Caco-2 (cell line): ENCODE results near the gene TTLL6. TPM values are rescaled to one million over a fixed set of nuclear protein-coding genes. Genes with fewer than 3 reads are reported as not detected.
A peak's percentile ranks its signal among the peaks of the same experiment; 100 is the strongest.

Experiments used
- BruUV-seq: library from RNA; stranded (reverse); fragments of 400-500 nt; replicated peaks from 2 replicates; lab custom pipeline; 2021; lab: Mats Ljungman, UMichigan
- CTCF ChIA-PET: fragments of 300-600 bp; sonication (Branson Sonifier 250); formaldehyde crosslinking; loops from one replicate; lab custom pipeline; 2022; ENCODE audit warnings: antibody characterized with exemption; lab: Charles Lee
- POLR2A ChIA-PET: fragments of 300-600 bp; sonication (Branson Sonifier 250); formaldehyde crosslinking; loops from one replicate; lab custom pipeline; 2022; ENCODE audit warnings: antibody characterized with exemption; lab: Charles Lee
- DNase-seq, 2 experiments: peaks; one replicate each; pipeline versions ENCODE4 v3.0.0 to v3.0.0-alpha.2; 2020 to 2022
- H3K27me3 ChIP-seq: replicated peaks from 2 replicates; pipeline ENCODE4 v1.6.0; 2011; ENCODE audit warnings: low read length; ENCODE audit not compliant: control insufficient read depth, insufficient read depth
- H3K36me3 ChIP-seq: 2 replicates; pipeline ENCODE4 v1.5.1; 2011; ENCODE audit warnings: low read length; ENCODE audit not compliant: control insufficient read depth, insufficient read depth
- H3K4me1 ChIP-seq: fragments of 250-450 bp; sonication (Bioruptor Pico); 2 replicates; pipeline ENCODE4 v1.5.1; 2020; ENCODE audit warnings: mild to moderate bottlenecking
- H3K4me3 ChIP-seq: 2 replicates; pipeline ENCODE4 v1.5.1; 2011; ENCODE audit warnings: low read depth, mild to moderate bottlenecking, control low read depth, low read length
- H3K9me3 ChIP-seq: fragments of 250-450 bp; sonication (Bioruptor Pico); 2 replicates; pipeline ENCODE4 v1.5.1; 2020; ENCODE audit warnings: mild to moderate bottlenecking, moderate library complexity
- H3K27ac Mint-ChIP-seq: one replicate; pipeline ENCODE4 v1.8.0; 2022; ENCODE audit warnings: mixed read lengths; ENCODE audit not compliant: unreplicated experiment
- H3K27me3 Mint-ChIP-seq: one replicate; pipeline ENCODE4 v1.8.0; 2022; ENCODE audit warnings: mixed read lengths; ENCODE audit not compliant: insufficient read depth, unreplicated experiment
- H3K36me3 Mint-ChIP-seq: one replicate; pipeline ENCODE4 v1.8.0; 2022; ENCODE audit warnings: mild to moderate bottlenecking, mixed read lengths; ENCODE audit not compliant: insufficient read depth, unreplicated experiment
- H3K4me1 Mint-ChIP-seq: one replicate; pipeline ENCODE4 v1.8.0; 2022; ENCODE audit warnings: low read depth, mixed read lengths; ENCODE audit not compliant: unreplicated experiment
- H3K4me3 Mint-ChIP-seq: one replicate; pipeline ENCODE4 v1.8.0; 2022; ENCODE audit warnings: mild to moderate bottlenecking, moderate library complexity, mixed read lengths; ENCODE audit not compliant: unreplicated experiment
- H3K9me3 Mint-ChIP-seq: one replicate; pipeline ENCODE4 v1.8.0; 2022; ENCODE audit warnings: mixed read lengths; ENCODE audit not compliant: unreplicated experiment
- CTCF ChIP-seq, 2 experiments: fragments of 200-600 bp in 1 of 2; IDR thresholded peaks; 1 replicate in 1 of 2; 2 replicates in 1 of 2; pipeline versions ENCODE4 v1.5.1 to v1.8.0; 2011 to 2022; ENCODE audit warnings: antibody characterized with exemption in 1 of 2, control low read depth in 1 of 2, inconsistent platforms in 1 of 2, low read depth in 1 of 2, low read length in 1 of 2, mild to moderate bottlenecking in 1 of 2, moderate library complexity in 1 of 2; ENCODE audit not compliant: insufficient read depth in 1 of 2, severe bottlenecking in 1 of 2, unreplicated experiment in 1 of 2
- intact Hi-C: fragments of 100-400 bp; cut with micrococcal nuclease; formaldehyde crosslinking; loops from one replicate; pipeline ENCODE4 v1.10.0; 2022; ENCODE audit not compliant: unreplicated experiment
- total RNA-seq: library from RNA; stranded (reverse); gene quantifications from 2 replicates; pipeline ENCODE4 v1.2.3, GENCODE V29; 2022

The TTLL6 gene
- total RNA-seq, 1 experiment from 2014 or later, result 0.16 TPM

DNA sequence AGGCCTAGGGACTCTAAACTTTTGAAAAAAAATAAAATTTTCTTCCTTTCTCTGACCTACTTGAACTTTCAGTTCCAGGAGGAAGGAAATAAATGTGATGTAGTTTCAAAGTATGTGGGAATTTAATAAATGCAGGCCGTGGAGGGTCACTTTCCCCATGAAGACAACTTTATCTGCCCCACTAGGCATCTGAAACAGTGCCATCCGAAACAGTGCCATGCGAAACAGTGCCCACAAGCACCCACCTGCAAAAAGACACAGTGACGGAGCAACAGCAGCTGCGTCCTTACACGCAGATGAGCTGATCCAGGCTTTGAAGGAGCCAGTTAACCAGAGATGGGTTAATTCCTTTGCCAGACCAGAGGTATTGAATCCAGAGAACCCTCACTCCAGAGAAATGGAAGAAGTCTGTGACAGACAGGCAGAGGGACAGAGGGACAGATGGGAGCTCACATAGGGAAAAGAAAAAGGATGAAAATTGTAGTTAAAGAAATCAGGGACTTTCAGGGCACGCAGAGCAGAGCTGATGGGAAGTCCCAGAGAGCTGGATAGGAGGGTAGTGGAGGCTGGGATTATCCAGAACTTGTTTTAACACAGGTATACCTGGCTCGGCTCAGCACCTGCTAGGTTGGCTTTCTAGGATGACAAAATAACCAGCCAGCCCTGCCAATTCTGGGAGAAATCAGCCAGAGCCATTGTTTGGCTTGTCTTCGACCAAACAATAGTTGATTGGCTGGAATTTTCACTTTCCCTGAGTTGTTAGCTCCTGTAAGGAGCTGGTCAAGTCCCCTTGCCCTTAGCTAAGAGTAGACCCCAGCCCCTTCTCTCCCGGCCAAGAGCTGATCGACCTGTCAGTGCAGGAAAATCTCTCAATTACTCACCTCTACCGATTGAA is 71.4 kb downstream of the TTLL6 start:
- POLR2A ChIA-PET, result no interaction called here
- CTCF ChIA-PET, result interaction anchor here (0.6 to 1.3 kb wide), 6 partner anchors 22 to 1044 kb away, joined by 3 to 6 read pairs (median 4); no protein-coding TSS in a partner anchor
- no peaks in the 10 kb centered on the region for H3K9me3 ChIP-seq

GRCh38 chr17:48740537-48740936 is 76.5 kb downstream of the TTLL6 start:
- intact Hi-C loops, result no loop called here
- no TSS peak for BruUV-seq
- POLR2A ChIA-PET, result no interaction called here
- Mint-ChIP-seq H3K27ac (no peak overlapping the region), H3K4me1 (no peaks in the 10 kb centered on the region), H3K4me3 (no peak overlapping the region), H3K9me3 (no peaks in the 10 kb centered on the region), H3K27me3 (peaks cover 5% of the 10 kb centered on the region), H3K36me3 (no peaks in the 10 kb centered on the region)
- Histone ChIP-seq H3K9me3 (no peaks in the 10 kb centered on the region), H3K4me1 (no peaks in the 10 kb centered on the region; the same call in 1 of the 2 replicates), H3K36me3 (no peaks in the 10 kb centered on the region), H3K27me3 (0 out of 2 replicates have a peak, but pooled peaks cover 1% of the 10 kb centered on the region), H3K4me3 (no peak overlapping the region)
- CTCF ChIA-PET, result no interaction called here
- no peak for TF ChIP-seq CTCF (IDR thresholded peaks at IDR 0.05; ENCODE audit: insufficient read depth in 1 of 2, low read depth in 1 of 2, low read length in 1 of 2, severe bottlenecking in 1 of 2, unreplicated experiment in 1 of 2)
- no peak for DNase-seq

More for the DNA sequence above, 71.4 kb downstream of the TTLL6 start:
- H3K4me1 Mint-ChIP-seq, result peaks cover 8% of the 10 kb centered on the region
- H3K9me3 Mint-ChIP-seq, result no peaks in the 10 kb centered on the region
- no peak for TF ChIP-seq CTCF (IDR thresholded peaks at IDR 0.05; ENCODE audit: insufficient read depth in 1 of 2, low read depth in 1 of 2, low read length in 1 of 2, severe bottlenecking in 1 of 2, unreplicated experiment in 1 of 2)
- no peak for DNase-seq
- intact Hi-C loops, result no loop called here
- H3K36me3 Mint-ChIP-seq, result peaks cover 5% of the 10 kb centered on the region
- H3K27me3 Mint-ChIP-seq, result peaks cover 16% of the 10 kb centered on the region
- Histone ChIP-seq H3K4me3 (no peak overlapping the region), H3K4me1 (no peaks in the 10 kb centered on the region), H3K36me3 (no peaks in the 10 kb centered on the region), H3K27me3 (peaks cover 1% of the 10 kb centered on the region; the same call in 1 of the 2 replicates)
- H3K27ac Mint-ChIP-seq, result no peak overlapping the region
- H3K4me3 Mint-ChIP-seq, result no peak overlapping the region
- BruUV-seq, result no TSS peak

DNA sequence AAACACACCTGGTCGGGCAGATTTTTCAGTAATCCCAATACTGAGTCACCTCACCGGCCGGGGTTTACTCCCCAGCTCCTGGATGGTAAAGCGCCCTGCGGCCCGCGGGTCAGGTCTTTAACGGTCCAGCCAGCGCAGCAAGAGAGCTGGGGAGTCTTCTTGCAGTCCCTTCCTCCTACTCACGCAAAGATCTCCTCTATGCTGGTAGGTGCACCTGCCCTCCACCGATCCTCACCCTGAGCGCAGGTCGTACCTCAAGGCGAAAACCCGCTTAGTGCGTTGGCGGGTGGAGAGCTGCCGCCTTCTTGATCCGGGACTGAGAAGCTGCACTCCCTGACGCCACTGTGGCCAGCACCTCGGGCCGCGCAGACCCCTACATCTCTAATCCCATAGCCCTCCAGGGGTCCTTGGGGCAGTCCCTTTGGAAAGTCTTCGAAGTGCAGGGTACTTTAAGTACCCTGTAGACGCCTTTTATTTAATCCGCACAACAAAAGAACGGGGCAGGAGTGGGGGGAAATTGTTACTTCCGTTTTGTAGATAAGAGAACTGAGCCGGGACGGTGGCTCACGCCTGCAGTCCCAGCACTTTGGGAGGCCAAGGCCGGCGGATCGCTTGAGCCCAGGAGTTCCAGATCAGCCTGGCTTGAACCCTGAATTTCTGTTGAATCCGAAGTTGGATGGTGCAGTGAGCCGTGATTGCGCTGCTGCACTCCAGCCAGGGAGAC is 78.1 kb downstream of the TTLL6 start:
- no TSS peak for BruUV-seq
- Mint-ChIP-seq H3K9me3 (no peaks in the 10 kb centered on the region), H3K27me3 (peaks cover 4% of the 10 kb centered on the region), H3K36me3 (no peaks in the 10 kb centered on the region), H3K4me1 (no peaks in the 10 kb centered on the region), H3K4me3 (no peak overlapping the region), H3K27ac (no peak overlapping the region)
- Histone ChIP-seq H3K4me3 (no peak overlapping the region), H3K9me3 (no peaks in the 10 kb centered on the region), H3K36me3 (no peaks in the 10 kb centered on the region), H3K27me3 (peaks cover 1% of the 10 kb centered on the region; the same call in 1 of the 2 replicates), H3K4me1 (no peaks in the 10 kb centered on the region; the same call in 1 of the 2 replicates)
- ChIA-PET POLR2A (interaction anchor here (0.5 kb wide), 1 partner anchor 257 kb away, joined by 3 read pairs; no protein-coding TSS in a partner anchor), CTCF (interaction anchor here (0.9 to 2.4 kb wide), 6 partner anchors 10 to 146 kb away, joined by 3 to 12 read pairs (median 4); partner anchors contain the start of gene HOXB13)
- no peak for TF ChIP-seq CTCF (IDR thresholded peaks at IDR 0.05; ENCODE audit: insufficient read depth in 1 of 2, low read depth in 1 of 2, low read length in 1 of 2, severe bottlenecking in 1 of 2, unreplicated experiment in 1 of 2)
- DNase-seq, result peak in 1 of 2 experiments; percentile 62
- intact Hi-C loops, result no loop called here
